Erythroblast (primary cell): ENCODE results near the gene GPC6.

Source experiments
- DNase-seq, 2 experiments: peaks; one replicate each; lab custom pipeline; 2025; lab: John Stamatoyannopoulos, UW
- GATA1 ChIP-seq: IDR thresholded peaks from 2 replicates; pipeline ENCODE4 v1.6.1; 2011; ENCODE audit warnings: low read depth, mild to moderate bottlenecking, control low read depth, low read length, moderate library complexity
- POLR2A ChIP-seq: IDR thresholded peaks from 2 replicates; pipeline ENCODE4 v1.6.1; 2011; ENCODE audit warnings: mild to moderate bottlenecking, low read length

Gene GPC6

DNA sequence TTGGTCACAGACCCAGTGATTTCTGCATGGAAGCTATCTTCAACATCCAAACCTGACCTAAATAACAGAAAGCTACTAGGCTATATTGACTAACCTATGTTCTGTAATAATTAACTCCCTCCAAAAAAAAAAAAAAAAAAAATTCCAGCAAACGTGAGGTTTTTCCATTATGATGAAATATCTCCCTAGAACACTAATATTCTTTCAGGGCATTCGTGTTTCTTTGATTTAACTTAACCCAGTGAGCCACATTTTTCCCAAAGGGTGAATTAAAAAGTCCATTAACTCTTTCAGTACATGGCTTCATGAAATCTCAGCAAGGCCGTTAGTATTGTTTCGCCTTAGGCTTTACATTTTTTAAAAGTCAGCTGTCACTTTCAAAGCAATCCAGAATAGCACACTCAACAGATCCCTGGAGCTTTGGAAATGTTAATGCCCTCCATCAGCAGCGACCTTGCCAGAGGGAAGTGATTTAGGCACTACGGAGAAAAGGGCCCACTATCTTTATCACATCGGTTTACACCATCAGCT is 1077.1 kb downstream of the GPC6 start:
- TF ChIP-seq GATA1 (no peak), POLR2A (no peak)
- no peak for DNase-seq

DNA sequence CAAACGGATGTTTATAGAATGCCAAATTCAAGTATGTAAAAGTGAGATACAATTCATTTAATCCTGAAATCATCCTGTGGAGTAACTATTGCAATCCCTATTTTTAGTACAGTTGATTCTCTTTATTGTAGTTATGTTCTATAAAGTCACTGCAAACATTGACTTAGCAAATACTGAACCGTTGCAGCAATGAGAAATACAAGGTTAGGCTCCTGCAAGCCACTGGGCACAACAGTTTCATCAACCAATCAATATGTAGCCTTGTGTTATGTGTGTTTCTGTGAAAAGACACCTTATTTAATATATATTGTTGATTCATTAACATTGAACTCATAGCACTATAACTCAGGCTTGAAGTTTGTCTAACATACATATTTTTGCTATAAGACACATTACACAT is 1078.4 kb downstream of the GPC6 start:
- TF ChIP-seq GATA1 (no peak), POLR2A (no peak)
- DNase-seq: no peak

GRCh38 chr13:94305463-94305862 is 1078.9 kb downstream of the GPC6 start:
- no peak for DNase-seq

GRCh38 chr13:94305934-94306333 is 1079.3 kb downstream of the GPC6 start:
- no peak for TF ChIP-seq GATA1
- TF ChIP-seq POLR2A: no peak
- DNase-seq: no peak

More at GRCh38 chr13:94305463-94305862, 1078.9 kb downstream of the GPC6 start:
- TF ChIP-seq POLR2A (no peak), GATA1 (no peak)

DNA sequence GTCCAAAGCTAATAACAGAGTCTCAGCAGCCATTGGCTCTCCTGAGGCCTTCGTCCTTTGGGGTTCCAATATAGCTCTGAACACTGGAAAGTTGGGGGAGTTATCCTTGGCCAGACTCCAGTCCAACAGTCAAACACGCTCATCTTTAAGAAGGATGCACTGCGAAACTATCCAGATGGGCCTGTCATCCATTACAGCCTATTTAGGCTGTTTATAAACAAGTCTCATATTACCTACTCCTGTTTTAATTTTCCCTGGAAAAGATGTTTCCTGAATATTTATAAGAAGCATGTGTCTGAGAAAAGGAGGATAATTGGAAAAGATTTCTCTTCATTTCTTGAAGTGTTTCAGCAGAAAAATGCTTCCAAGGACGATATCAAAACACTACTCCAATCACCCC is 1082.2 kb downstream of the GPC6 start:
- TF ChIP-seq POLR2A: no peak
- TF ChIP-seq GATA1: no peak
- no peak for DNase-seq

DNA sequence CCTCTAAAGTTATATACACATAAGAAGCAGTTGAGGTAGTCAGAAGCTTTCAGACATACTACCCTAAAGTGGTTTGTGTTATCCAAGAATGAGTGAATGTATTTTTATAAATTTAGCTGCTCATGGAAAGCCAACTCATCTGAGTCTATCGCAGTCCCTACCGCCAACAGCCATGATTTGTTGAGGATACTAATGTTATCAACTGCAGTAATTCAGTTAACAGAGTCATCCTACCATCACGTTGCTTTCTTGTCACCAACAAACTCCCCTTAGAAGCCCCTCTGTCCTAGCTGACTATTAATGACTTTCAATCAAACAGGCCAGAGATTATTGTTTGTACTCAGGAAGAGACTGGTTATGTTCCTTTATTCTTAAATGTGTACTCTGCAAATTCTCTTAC is 1083.0 kb downstream of the GPC6 start:
- no peak for DNase-seq
- no peak for TF ChIP-seq POLR2A
- TF ChIP-seq GATA1: no peak

DNA sequence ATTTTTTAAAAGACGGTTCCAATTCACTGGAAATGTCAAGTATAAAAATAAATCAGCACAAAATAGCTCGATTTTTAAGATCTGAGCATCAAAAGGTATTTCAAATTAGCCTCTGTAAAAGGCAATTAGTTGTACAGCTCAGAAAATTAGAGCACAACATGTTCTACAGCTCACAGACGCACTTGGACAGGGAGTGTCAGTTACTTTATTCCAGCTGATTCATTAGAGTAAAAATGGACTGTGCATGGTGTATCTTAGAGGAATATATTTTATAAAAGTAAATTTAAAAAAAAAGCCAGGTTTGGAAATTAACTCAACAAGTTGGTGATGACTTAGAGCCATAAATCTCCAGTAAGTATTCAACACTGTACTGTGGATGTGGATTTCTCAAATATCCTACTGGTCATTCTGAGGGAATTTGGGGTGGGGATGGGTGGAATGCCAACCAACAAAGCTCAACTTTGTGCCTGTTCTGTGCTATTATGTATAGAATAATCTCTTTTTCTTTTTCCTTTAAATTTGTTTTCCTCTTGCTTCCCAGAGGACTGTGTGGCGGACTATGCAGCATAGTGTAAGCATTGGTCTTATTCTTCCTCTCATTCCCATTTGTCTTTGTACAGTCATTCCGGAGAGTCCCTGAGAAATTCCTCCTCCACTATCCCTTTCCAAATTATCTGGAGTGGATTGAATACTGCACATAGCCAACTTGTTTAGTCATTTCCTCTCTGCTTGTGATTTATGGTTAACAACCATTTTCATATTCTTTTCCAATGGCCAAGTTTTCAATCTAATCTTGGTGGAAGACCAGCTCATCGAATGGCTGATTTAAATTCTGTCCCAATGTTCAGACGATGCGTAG is 1083.6 kb downstream of the GPC6 start:
- no peak for TF ChIP-seq GATA1
- TF ChIP-seq POLR2A: no peak
- no peak for DNase-seq

GRCh38 chr13:94311893-94312292 is 1085.3 kb downstream of the GPC6 start:
- no peak for DNase-seq

GRCh38 chr13:94312511-94313216 is 1086.1 kb downstream of the GPC6 start:
- no peak for DNase-seq
- TF ChIP-seq GATA1: no peak

More at GRCh38 chr13:94311893-94312292, 1085.3 kb downstream of the GPC6 start:
- TF ChIP-seq GATA1: no peak
- TF ChIP-seq POLR2A: no peak

GRCh38 chr13:94313321-94313910 is 1086.8 kb downstream of the GPC6 start:
- no peak for DNase-seq
- TF ChIP-seq POLR2A (no peak), GATA1 (no peak)

DNA sequence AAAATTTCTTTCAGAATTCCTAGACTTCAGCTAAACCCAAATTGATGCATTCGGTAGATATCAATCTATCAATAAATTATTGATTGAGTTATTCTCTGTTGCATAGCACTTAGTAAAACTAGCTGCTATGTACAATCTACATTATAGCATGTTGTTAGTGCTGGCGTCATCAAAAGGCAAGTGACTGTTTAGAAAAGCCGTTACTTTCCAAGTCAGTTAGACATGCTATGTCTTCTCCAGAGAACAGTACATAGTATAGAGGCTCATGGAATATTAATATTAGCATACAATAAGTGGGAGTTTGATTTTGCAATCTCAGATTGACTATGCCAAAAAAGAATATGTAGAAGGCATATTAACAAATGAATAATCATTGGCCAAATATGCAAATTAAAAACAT is 1087.3 kb downstream of the GPC6 start:
- DNase-seq: no peak

DNA sequence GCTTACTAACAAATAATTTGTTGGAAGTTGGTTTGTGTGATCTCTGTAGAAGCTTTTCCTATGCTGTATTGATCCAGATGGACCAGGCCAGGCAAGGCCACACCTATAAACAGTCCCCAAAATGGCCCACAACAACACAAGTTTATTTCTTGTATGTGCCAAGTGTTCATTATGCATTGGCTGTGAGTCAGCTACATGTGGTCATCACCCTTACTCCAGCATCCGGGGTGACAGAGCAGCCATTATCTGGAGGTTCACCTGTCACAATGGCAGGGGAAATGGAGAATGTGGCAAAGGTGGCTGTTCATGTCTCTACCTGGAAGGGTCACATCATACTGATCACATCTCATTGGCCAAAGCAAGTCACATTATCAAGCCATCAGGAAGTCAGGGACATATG is 1088.6 kb downstream of the GPC6 start:
- no peak for TF ChIP-seq GATA1
- no peak for TF ChIP-seq POLR2A
- no peak for DNase-seq

More for the DNA sequence above, 1087.3 kb downstream of the GPC6 start:
- TF ChIP-seq POLR2A: no peak
- TF ChIP-seq GATA1: no peak

- TF ChIP-seq POLR2A: no peak
- no peak for TF ChIP-seq GATA1
- no peak for DNase-seq
Measured at GRCh38 chr13:94317063-94317491, 1090.5 kb downstream of the GPC6 start.
